GM19238 (cell line): ENCODE data around the gene DYNAP.

Source experiments
- DNase-seq: peaks from one replicate; pipeline ENCODE4 v3.0.0; 2011; ENCODE audit warnings: low spot score; ENCODE audit not compliant: insufficient read length

The DYNAP gene

DNA sequence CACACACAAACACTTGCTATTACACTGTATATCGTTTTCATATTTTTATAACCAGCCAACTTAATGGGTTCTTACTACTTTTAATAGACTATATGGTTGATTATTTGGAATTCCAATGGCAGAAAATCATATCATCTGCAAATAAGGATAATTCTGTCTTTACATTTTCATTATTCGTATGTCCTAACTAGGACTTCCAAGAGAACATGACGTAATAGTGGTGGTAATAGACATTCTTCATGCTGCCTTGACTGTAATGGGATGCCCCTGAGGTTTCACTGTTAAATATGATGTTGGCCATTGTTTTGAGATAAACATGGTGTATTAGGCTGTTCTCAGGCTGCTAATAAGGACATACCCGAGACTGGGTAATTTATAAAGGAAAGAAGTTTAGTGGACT is 45.2 kb downstream of the DYNAP start:
- no peak for DNase-seq

DNA sequence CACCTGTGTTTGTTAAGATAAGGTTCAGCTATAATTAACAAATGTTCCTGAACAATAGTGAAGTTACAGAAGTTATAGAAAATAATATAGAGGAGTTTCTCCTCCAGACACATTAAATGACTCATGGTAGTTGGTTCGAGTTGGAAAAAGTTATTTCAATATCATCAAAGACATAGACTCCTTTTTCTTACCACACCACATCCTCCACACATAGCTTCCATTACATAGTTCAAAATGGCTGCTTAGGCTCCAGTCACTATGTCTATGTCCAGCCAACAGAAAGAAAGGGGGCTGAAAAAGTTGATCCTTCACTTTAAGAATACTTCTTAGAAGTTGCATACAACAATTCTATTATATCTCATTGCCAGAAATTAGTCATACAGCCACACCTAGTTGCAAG is 50.7 kb downstream of the DYNAP start:
- no peak for DNase-seq

- no peak for DNase-seq
These were observed 56.1 kb downstream of the DYNAP start for GRCh38 chr18:54647176-54647575.
